ENCODE data around the gene CCDC154.

The CCDC154 gene

DNA sequence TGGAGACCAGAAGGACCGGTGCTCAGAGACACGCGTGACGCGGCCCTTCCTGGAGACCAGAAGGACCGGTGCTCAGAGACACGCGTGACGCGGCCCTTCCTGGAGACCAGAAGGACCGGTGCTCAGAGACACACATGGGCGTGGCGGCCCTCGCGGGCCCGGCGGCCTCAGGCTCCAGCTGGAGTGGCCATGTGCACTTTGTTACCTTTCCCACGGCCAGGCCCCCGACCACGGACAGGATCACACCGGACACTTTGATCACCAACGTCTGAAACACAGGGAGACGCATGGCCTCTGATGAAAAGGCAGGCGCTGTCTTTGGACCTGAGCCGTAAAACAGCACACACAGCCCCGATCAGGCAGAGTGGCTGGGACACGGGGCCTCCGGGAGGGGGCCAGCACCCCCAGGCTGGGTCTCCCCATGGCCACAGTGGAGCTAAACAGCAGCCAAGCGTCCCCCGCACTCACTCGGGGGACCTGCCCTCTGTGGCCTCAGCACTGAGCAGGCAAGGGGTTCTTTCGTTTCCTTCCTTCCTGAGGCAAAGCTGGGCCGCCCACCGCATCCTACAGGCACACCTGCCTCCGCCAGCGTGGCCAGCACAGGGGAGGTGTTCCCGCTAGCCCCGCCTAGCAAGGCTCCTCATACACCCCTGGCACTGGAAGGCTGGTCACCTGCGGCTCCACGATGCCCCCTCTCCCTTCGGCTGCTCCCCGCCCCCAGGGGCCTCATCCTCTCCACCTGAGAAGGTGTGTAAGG is 13.3 kb upstream of the CCDC154 start:
- DNase-seq (ENCODE audit: low read depth) = no peak
- no peak overlapping the region for H3K4me3 ChIP-seq (ENCODE audit: low read depth, low read length)

DNA sequence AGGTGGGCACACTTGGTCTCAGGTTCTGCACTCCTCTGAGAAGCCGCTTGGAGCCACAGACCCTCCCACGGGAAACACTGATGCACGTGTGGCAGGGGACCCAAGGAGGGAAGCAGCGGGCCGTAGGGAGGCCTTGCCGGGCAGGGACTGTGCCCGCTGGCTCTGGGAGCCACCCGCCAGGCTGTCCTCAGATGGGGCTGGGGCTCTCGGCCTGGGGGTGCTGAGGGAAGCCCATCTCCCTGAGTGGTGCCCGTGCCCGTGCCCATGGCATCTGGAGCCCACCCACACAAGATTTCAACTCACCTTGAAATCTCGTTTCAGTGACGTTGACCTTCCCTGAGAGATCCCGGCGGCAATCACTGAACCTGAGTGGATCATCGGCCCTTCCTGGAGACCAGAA is 12.6 kb upstream of the CCDC154 start:
- DNase-seq (ENCODE audit: low read depth) = no peak
- no peak overlapping the region for H3K4me3 ChIP-seq (ENCODE audit: low read depth, low read length)

DNA sequence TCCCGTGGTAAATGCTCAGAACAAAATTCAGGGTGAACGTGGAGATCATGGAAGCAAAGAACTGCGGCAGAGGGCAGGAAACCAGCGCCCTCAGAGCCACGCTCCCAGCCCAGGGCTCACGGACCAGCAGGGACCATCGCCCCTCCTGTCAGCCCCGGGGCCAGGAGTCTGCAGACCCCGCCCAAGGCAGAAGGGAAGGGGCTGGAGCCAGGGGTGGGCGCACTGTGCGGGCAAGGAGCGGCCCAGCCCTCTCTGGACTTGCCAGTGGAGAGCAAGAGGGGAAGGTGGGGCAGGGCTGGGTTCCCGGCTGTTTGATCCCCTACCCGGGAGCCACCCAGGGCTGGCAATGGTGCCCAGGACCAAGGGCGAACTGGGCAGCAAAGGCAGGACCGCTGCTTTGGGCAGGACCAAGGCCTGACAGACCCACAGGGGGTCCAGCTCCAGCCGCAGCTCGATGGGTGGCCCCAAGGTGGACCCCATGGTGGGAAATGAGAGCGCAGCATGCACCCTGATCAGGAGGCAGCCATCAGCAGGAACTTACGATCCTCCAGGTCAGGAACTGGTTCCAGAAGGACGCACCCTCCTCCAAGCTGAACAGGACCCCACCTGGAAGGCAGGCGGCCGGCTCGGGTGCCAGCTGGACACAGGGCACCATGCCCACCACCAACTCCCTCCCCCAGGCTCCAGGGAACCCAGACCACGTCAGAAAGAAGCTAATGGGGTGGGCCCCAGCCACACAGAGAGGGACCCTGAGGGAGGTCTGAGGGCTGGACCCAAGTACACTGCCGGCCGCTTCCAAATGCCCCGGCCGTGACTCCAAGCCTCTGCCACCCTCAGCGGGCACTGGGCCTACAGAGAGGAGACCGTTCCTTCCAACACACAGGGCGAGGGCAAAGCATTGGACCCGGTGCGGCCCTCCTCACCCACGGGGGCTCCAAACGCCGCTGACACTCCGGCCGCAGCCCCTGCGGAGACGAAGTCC is 11.1 kb upstream of the CCDC154 start:
- H3K4me3 ChIP-seq (ENCODE audit: low read depth, low read length) = no peak overlapping the region
- DNase-seq (ENCODE audit: low read depth) = no peak

GRCh38 chr16:1454561-1454960 is 10.2 kb upstream of the CCDC154 start:
- H3K4me3 ChIP-seq (ENCODE audit: low read depth, low read length) = no peak overlapping the region
- DNase-seq (ENCODE audit: low read depth) = no peak

GRCh38 chr16:1453316-1453715 is 9.0 kb upstream of the CCDC154 start:
- no peak overlapping the region for H3K4me3 ChIP-seq (ENCODE audit: low read depth, low read length)
- no peak for DNase-seq (ENCODE audit: low read depth)

DNA sequence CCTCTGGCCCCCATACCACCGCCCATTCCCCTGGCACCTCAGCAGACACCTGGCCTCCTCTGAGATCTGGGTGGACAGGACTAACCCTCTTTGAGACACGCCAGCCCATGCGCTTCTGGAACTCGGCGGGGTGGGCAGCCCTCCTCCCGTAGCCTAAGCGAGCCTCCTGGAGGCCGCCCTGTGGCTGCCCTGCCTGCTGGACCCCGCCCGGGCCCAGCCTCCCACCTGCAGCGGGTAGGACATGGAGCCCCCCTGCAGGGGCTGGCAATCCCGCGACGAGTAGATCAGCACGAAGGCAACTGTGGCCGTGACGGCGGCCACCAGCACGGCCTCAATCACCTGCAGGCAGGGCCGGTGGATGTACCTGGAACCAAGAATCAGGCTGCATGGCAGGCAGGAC is 8.2 kb upstream of the CCDC154 start:
- no peak for DNase-seq (ENCODE audit: low read depth)
- H3K4me3 ChIP-seq (ENCODE audit: low read depth, low read length) = no peak overlapping the region

GRCh38 chr16:1451702-1452392 is 7.5 kb upstream of the CCDC154 start:
- H3K4me3 ChIP-seq (ENCODE audit: low read depth, low read length) = no peak overlapping the region
- DNase-seq (ENCODE audit: low read depth) = no peak

GRCh38 chr16:1450841-1451240 is 6.5 kb upstream of the CCDC154 start:
- no peak for DNase-seq (ENCODE audit: low read depth)
- H3K4me3 ChIP-seq (ENCODE audit: low read depth, low read length) = no peak overlapping the region

DNA sequence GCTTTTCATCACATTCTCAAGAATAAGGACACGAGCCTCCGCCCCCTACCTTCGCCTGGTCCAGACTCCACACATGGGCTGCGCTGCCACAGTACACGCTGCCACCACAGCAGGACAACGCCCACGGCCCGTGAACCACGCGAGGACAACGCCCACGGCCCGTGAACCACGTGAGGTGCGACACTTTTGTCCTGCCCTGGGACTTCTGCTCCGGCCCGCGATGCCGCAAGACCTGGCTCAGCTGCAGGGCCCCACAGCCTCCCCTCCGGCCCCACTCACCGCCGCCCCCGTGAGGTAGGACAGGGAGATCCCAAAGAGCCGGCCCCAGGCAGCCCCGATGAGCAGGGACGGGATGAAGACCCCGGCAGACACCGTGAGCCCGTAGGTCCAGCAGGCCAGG is 5.9 kb upstream of the CCDC154 start:
- DNase-seq (ENCODE audit: low read depth) = no peak
- no peak overlapping the region for H3K4me3 ChIP-seq (ENCODE audit: low read depth, low read length)

DNA sequence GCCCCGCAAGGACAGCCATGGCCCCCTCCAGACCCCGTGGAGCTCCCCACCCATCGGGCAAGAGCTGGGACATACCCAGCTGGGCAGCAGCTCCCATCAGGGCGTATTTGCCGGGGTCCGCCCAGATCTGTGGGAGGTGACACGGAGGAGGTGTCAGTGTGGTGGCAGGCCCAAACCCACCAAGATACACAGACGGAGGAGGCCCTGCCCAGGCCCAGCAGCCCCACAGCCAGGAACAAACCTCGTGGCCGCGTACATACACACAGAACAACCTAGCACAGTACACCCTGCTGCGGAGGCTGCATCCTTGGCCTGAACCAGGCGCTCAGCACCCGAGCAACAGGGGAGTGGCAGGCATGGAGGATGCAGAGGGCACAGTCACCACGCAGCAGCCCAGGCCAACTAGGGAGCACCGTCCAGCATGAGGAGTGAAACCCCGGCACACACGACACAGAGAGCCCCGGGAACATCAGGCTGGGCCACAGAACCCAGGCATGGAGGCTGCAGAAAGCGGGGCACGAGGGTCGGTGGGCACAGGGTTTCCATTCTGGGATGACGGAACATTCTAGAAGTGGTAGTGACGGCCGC is 4.9 kb upstream of the CCDC154 start:
- H3K4me3 ChIP-seq (ENCODE audit: low read depth, low read length) = no peak overlapping the region
- DNase-seq (ENCODE audit: low read depth) = no peak

- no peak overlapping the region for H3K4me3 ChIP-seq (ENCODE audit: low read depth, low read length)
- DNase-seq (ENCODE audit: low read depth) = no peak
Observed at GRCh38 chr16:1448536-1449116, 4.3 kb upstream of the CCDC154 start.

- H3K4me3 ChIP-seq (ENCODE audit: low read depth, low read length) = no peak overlapping the region
- DNase-seq (ENCODE audit: low read depth) = no peak
Observed at GRCh38 chr16:1447965-1448364, 3.6 kb upstream of the CCDC154 start.

- DNase-seq (ENCODE audit: low read depth) = no peak
- no peak overlapping the region for H3K4me3 ChIP-seq (ENCODE audit: low read depth, low read length)
Observed at GRCh38 chr16:1446296-1447080, 2.1 kb upstream of the CCDC154 start.

DNA sequence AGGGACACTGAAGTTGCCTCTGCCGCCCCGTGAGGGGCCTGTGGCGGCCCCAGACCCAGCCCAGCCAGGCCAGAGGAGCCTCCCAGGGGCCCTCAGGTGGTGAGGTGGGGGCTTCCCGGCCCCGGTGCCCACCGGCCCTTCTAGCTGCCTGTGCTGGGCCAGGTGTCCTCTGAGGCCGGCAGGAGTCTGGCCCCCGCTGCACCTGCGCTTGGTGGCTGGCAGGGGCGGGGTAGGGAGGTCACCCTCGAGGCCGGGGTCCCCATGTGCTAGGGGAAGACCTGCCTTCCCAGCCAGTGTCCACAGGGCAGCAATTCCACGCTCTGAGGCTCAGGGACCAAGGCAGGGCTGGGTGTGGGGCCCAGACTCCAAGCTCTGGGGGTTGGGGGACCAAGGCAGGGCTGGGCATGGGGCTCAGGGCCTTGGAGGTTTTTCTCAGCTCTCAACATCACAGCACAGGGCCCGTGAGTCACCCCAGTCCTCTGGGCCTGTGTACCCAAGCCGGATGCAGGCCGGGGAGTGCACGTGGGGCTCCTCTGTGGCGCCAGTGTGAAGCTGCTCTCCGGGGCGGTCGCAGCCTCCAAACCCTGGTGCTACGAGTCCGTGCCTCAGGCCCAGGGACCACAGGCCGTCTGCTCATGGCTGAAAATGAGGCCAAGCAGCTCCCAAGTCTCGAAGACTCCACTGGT is 1.3 kb upstream of the CCDC154 start:
- no peak overlapping the region for H3K4me3 ChIP-seq (ENCODE audit: low read depth, low read length)
- no peak for DNase-seq (ENCODE audit: low read depth)

DNA sequence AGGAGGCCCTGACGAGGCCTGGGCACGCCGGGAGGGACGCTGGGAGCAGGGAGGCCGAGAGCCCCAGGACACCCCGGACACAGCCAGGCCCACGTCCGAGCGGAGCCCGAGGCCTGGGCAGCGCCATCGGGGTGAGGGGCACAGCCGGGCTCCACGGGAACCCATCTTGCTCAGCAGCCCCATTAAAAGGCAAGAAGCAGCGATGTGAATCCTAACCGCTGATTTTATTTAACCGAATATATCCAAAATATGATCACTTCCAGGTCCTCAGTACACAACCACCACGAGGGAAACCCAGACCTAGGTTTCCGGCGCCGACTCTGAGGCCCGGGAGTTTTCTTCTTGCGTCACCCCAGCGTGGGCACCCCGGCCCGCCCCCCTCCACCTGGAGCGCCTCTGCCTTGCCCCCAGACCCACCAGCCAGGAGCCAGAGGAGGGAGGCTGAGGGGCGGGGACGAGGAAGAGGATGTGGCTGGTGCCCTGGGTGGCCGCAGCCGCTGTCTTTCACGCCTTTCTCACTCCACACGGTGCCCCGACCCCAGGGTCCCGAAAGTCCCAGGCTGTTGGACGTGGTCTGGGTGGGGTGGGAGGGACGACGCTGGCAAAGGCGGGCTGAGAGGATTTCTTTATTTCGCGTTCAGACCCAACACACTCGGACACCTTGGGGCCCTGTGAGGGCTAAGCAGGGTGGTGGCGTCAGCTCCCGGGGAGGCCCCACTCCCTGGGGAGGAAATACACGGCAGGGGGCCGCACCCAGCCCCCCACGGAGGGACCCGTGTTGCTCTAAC is 568 bp upstream of the CCDC154 start:
- no peak overlapping the region for H3K4me3 ChIP-seq (ENCODE audit: low read depth, low read length)
- no peak for DNase-seq (ENCODE audit: low read depth)

DNA sequence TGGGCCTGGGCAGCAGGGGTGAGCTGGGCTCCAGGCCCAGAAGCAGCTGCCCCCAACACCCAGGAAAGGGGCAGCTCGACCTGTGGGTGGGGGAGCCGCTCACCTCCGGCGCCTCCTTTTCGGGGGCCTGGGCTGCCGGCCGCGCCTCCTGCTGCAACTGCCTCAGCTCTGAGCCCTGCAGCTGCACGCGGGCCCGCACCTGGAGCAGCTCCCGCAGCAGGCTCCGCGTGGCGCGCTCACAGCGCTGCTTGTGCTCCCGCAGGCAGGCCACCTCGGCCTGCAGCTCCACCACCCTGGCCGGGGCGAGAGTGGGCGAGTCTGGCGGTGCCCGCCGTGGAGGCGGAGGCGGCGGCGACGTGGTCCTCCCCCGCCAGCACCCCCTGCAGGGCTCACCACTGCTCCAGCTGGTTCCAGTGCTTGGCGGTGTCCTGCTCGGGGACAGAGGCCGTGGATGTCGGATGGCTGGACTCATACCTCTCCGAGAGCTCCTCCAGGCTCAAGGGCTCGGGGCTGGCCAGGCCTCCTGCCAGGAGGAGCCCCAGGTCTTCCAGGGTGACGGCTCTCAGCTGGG is 868 bp downstream of the CCDC154 start:
- H3K4me3 ChIP-seq (ENCODE audit: low read depth, low read length) = no peak overlapping the region
- DNase-seq (ENCODE audit: low read depth) = no peak

- no peak overlapping the region for H3K4me3 ChIP-seq (ENCODE audit: low read depth, low read length)
- no peak for DNase-seq (ENCODE audit: low read depth)
Observed at GRCh38 chr16:1442697-1443096, 1.7 kb downstream of the CCDC154 start.

Data from skeletal muscle cell (primary cell).